A549 (cell line): ENCODE measurements around the gene DLX6.

Experiments
- CTCF ChIP-seq: fragments of >200 bp; sonication (Bioruptor Twin); formaldehyde crosslinking; IDR thresholded peaks from 3 replicates; pipeline ENCODE4 v1.5.1; 2016
- EP300 ChIP-seq, 2 experiments: fragments of >200 bp; sonication (Bioruptor Twin); formaldehyde crosslinking; IDR thresholded peaks; 2 replicates in 1 of 2; 3 replicates in 1 of 2; pipeline ENCODE4 v1.6.1; 2016 to 2017
- JUN ChIP-seq, 2 experiments: fragments of >200 bp; sonication (Bioruptor Twin); formaldehyde crosslinking; IDR thresholded peaks; 2 replicates in 1 of 2; 3 replicates in 1 of 2; pipeline ENCODE4 v1.6.1; 2016 to 2017
- MAFK ChIP-seq: fragments of 450-650 bp; IDR thresholded peaks from 2 replicates; pipeline ENCODE4 v1.6.1; 2014; ENCODE audit not compliant: partially characterized antibody
- POLR2A ChIP-seq: IDR thresholded peaks from 2 replicates; pipeline ENCODE4 v1.6.1; 2012; ENCODE audit warnings: mild to moderate bottlenecking, low read length
- POLR2AphosphoS2 ChIP-seq: conservative IDR thresholded peaks from 2 replicates; pipeline ENCODE4 v1.6.1; 2012; ENCODE audit warnings: low read length, improper control_type of control experiment, inconsistent platforms

DNA sequence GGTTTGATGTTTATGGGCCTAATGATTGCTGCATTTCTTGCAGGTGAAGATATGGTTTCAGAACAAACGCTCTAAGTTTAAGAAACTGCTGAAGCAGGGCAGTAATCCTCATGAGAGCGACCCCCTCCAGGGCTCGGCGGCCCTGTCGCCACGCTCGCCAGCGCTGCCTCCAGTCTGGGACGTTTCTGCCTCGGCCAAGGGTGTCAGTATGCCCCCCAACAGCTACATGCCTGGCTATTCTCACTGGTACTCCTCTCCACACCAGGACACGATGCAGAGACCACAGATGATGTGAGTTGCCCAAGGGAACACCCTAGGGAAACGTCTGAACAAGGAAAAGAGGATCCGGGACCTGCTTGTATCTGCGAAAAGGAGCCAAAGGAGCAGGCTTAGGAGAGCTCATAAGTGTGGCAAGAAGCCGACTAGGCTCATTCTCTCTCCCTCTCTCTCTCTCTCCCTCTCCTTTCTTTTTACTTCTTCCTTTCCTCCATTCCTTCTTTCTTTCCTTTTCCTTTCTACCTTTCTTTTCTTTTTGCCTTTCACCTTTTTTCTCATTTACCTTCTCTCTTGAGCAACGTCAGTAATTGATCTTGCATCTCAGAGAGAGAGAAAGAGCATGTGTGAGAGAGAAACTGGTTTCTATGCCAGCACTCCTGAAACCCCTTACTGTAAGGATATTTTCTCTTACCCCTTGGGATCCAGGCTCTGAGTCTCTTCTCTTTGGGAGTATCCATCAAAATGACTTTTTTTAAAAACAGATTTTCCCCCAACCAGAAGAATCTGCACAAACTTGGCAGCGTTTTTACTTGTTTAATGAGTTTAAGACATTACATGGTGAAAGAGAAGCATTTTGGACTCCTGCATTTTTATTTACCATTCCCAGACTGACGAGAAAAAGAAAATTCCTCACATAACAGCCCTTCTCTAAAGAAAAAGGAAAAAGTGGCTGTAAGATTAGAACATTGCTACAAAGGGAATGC lies 4.7 kb downstream of the DLX6 start:
- no peak for TF ChIP-seq JUN (IDR thresholded peaks at IDR 0.05)
- no peak for TF ChIP-seq CTCF
- TF ChIP-seq MAFK = no peak
- no peak for TF ChIP-seq POLR2A
- TF ChIP-seq EP300 (IDR thresholded peaks at IDR 0.05) = no peak
- no peak for TF ChIP-seq POLR2AphosphoS2
